Right lung (tissue), 5 donors: ENCODE results near the gene AK9. TPM values are rescaled to one million over a fixed set of nuclear protein-coding genes. Genes with fewer than 3 reads are reported as not detected.
A peak's percentile ranks its signal among the peaks of the same experiment; 100 is the strongest.
"Not testable (repeated sequence)": the region's sequence is repeated elsewhere in the genome, so short reads cannot be mapped to it uniquely, and the experiment has no call there.

Source experiments
- DNase-seq, 2 donors: peaks; one replicate each; pipeline ENCODE4 v3.0.0-alpha.2; 2013
- polyA plus RNA-seq, 5 donors: library from polyadenylated mRNA; unstranded; fragments of 120-200 nt; gene quantifications; one replicate each; pipeline versions ENCODE4 v1.2.1 to v1.2.3, GENCODE V29; 2013; ENCODE audit warnings: inconsistent platforms in 1 of 5, low replicate concordance in 1 of 5; ENCODE audit not compliant: insufficient read length in 5 of 5, insufficient read depth in 1 of 5

The AK9 gene
- polyA plus RNA-seq, 5 donors = 11.5 to 18.0 (median 16.1) TPM

GRCh38 chr6:109482905-109483734 lies 207.9 kb downstream of the AK9 start, which contains the start of gene ZBTB24:
Gene ZBTB24 (minus strand): TSS chr6:109483219. CDS start chr6:109482026, 1,193 bp downstream.
- DNase-seq = peak; percentile 87 to 90

- no peak for DNase-seq
Observed at GRCh38 chr6:109480993-109481480, 210.0 kb downstream of the AK9 start.

- no peak for DNase-seq
Observed at GRCh38 chr6:109478841-109479624, 212.0 kb downstream of the AK9 start.

- DNase-seq = no peak
Observed at GRCh38 chr6:109478222-109478805, 212.7 kb downstream of the AK9 start.

- no peak for DNase-seq
Observed at GRCh38 chr6:109477725-109478124, 213.3 kb downstream of the AK9 start.

GRCh38 chr6:109477184-109477583 lies 213.8 kb downstream of the AK9 start:
- no peak for DNase-seq

- DNase-seq = no peak
Observed at GRCh38 chr6:109475625-109476024, 215.4 kb downstream of the AK9 start.

- DNase-seq = no peak
Observed at GRCh38 chr6:109474995-109475394, 216.0 kb downstream of the AK9 start.

- no peak for DNase-seq
Observed at GRCh38 chr6:109473120-109473519, 217.9 kb downstream of the AK9 start.

GRCh38 chr6:109472132-109472995 lies 218.6 kb downstream of the AK9 start:
- DNase-seq = no peak

- DNase-seq = no peak
Observed at GRCh38 chr6:109471105-109471810, 219.7 kb downstream of the AK9 start.

- no peak for DNase-seq
Observed at GRCh38 chr6:109469591-109470189, 221.3 kb downstream of the AK9 start.

GRCh38 chr6:109467696-109468095 lies 223.3 kb downstream of the AK9 start:
- DNase-seq = no peak

- no peak for DNase-seq
Observed at GRCh38 chr6:109466212-109466923, 224.6 kb downstream of the AK9 start.

- peak in 1 of 2 donors; percentile 16 for DNase-seq
Observed at GRCh38 chr6:109465772-109466171, 225.2 kb downstream of the AK9 start.

- DNase-seq = no peak
Observed at GRCh38 chr6:109461733-109462526, 229.1 kb downstream of the AK9 start.

GRCh38 chr6:109461205-109461604 lies 229.8 kb downstream of the AK9 start:
- not testable (repeated sequence) for DNase-seq

- peak in 1 of 2 donors; percentile 42 for DNase-seq
Observed at GRCh38 chr6:109460161-109460829, 230.7 kb downstream of the AK9 start.
